GM12878 (cell line): ENCODE data around the gene ZNF280D. TPM values are rescaled to one million over a fixed set of nuclear protein-coding genes. Genes with fewer than 3 reads are reported as not detected.

ENCODE experiments used
- ATAC-seq: fragments of 200-7000 bp; cut with Tn5 transposase; 3 replicates; pipeline ENCODE4 v1.9.1; 2020; ENCODE audit warnings: mild to moderate bottlenecking, moderate library complexity
- BruUV-seq: library from RNA; stranded (reverse); fragments of 400-500 nt; replicated peaks from 2 replicates; lab custom pipeline; 2021; lab: Mats Ljungman, UMichigan
- CTCF ChIA-PET: fragments of 300-600 bp; sonication (Branson Sonifier 250); formaldehyde crosslinking; extraction: SDS; loops from one replicate; lab custom pipeline; 2021; ENCODE audit warnings: inconsistent platforms; lab: Yijun Ruan, JAX
- POLR2A ChIA-PET: fragments of 350-600 bp; formaldehyde crosslinking; extraction: SDS; loops from one replicate; lab custom pipeline; 2021; ENCODE audit warnings: inconsistent platforms; lab: Charles Lee
- RAD21 ChIA-PET: fragments of 300-600 bp; sonication (Branson Sonifier 250); formaldehyde crosslinking; loops from one replicate; lab custom pipeline; 2023; ENCODE audit warnings: antibody characterized with exemption; ENCODE audit not compliant: unreplicated experiment; lab: Charles Lee
- SMC1A ChIA-PET: fragments of 300-600 bp; sonication (Branson Sonifier 250); formaldehyde crosslinking; loops from one replicate; lab custom pipeline; 2023; ENCODE audit not compliant: unreplicated experiment, uncharacterized antibody; lab: Charles Lee
- DNase-seq: peaks from one replicate; pipeline ENCODE4 v3.0.0-alpha.2; 2011; ENCODE audit warnings: low read depth, low spot score
- FAIRE-seq: peaks from 3 replicates; lab custom pipeline; 2011; peaks lifted over from hg19 to GRCh38; lab: Jason Lieb, UNC
- H2AFZ ChIP-seq: 2 replicates; pipeline ENCODE4 v1.6.0; 2011; ENCODE audit warnings: low read depth, low read length, control low read depth; ENCODE audit not compliant: control insufficient read depth
- H3K27ac ChIP-seq: 2 replicates; pipeline ENCODE4 v1.5.1; 2011; ENCODE audit warnings: control low read depth; ENCODE audit not compliant: control insufficient read depth, insufficient read depth
- H3K27me3 ChIP-seq, 2 experiments: replicated peaks in 1 of 2; 2 replicates each; pipeline versions ENCODE4 v1.6.0 to v1.6.1; 2011; ENCODE audit warnings: low read length in 1 of 2; ENCODE audit not compliant: control insufficient read depth in 2 of 2, insufficient read depth in 2 of 2
- H3K36me3 ChIP-seq, 2 experiments: 2 replicates each; pipeline ENCODE4 v1.5.1; 2011; ENCODE audit warnings: low read length in 1 of 2; ENCODE audit not compliant: control insufficient read depth in 2 of 2, insufficient read depth in 2 of 2
- H3K4me1 ChIP-seq: 2 replicates; pipeline ENCODE4 v1.6.1; 2011; ENCODE audit warnings: mild to moderate bottlenecking, low read length, moderate library complexity, mixed read lengths; ENCODE audit not compliant: control insufficient read depth, insufficient read depth
- H3K4me2 ChIP-seq: 2 replicates; pipeline ENCODE4 v1.6.0; 2011; ENCODE audit warnings: control low read depth; ENCODE audit not compliant: control insufficient read depth, insufficient read depth
- H3K4me3 ChIP-seq: fragments of 200-600 bp; sonication (generic); 2 replicates; pipeline ENCODE4 v1.5.1; 2016
- H3K79me2 ChIP-seq: 2 replicates; pipeline ENCODE4 v1.6.0; 2011; ENCODE audit warnings: low read length; ENCODE audit not compliant: control insufficient read depth, insufficient read depth
- H3K9ac ChIP-seq: 2 replicates; pipeline ENCODE4 v1.8.0; 2011; ENCODE audit warnings: low read length, control low read depth, mixed read lengths; ENCODE audit not compliant: control insufficient read depth, insufficient read depth
- H3K9me3 ChIP-seq: replicated peaks from 3 replicates; pipeline ENCODE4 v1.5.1; 2011; ENCODE audit warnings: mild to moderate bottlenecking, low read length; ENCODE audit not compliant: control insufficient read depth, insufficient read depth
- H4K20me1 ChIP-seq: 2 replicates; pipeline ENCODE4 v1.6.0; 2011; ENCODE audit not compliant: control insufficient read depth, insufficient read depth
- CHD1 ChIP-seq: IDR thresholded peaks from 2 replicates; pipeline ENCODE4 v1.6.1; 2012; ENCODE audit warnings: low read depth, low read length, improper control_type of control experiment
- MTA2 ChIP-seq: fragments of 450-650 bp; IDR thresholded peaks from 2 replicates; pipeline ENCODE4 v1.6.1; 2016; ENCODE audit warnings: low read depth, mild to moderate bottlenecking, moderate library complexity
- NFYA ChIP-seq: IDR thresholded peaks from 2 replicates; pipeline ENCODE4 v1.6.1; 2011; ENCODE audit warnings: low read depth, mild to moderate bottlenecking, low read length, improper control_type of control experiment, borderline replicate concordance
- PML ChIP-seq: IDR thresholded peaks from 2 replicates; pipeline ENCODE4 v1.6.1; 2012; ENCODE audit warnings: low read length, inconsistent platforms
- WGBS: methylation state at CpG from one replicate; pipeline ENCODE4 v1.1.6; 2016; ENCODE audit warnings: low lambda C conversion rate; ENCODE audit not compliant: insufficient replicate concordance, insufficient coverage; ENCODE audit errors: missing lambda C conversion rate; 5-methylcytosine and 5-hydroxymethylcytosine counted together
- in situ Hi-C: fragments of 300-500 bp; cut with MboI; formaldehyde crosslinking; loops from 9 replicates; pipeline ENCODE4 v1.14.3; 2018; ENCODE audit warnings: mixed read lengths
- intact Hi-C: fragments of 100-400 bp; cut with micrococcal nuclease; formaldehyde crosslinking; loops from one replicate; pipeline ENCODE4 v1.14.2; 2022; ENCODE audit not compliant: unreplicated experiment
- polyA plus RNA-seq, 11 experiments: library from polyadenylated mRNA; depleted of rRNA in 4 of 11; unstranded in 6 of 11; stranded (reverse) in 5 of 11; fragments of >200 nt; fragmentation: Nextera tagmentation in 4 of 11; fragmentation: Illumina TruSeq in 1 of 11; extraction: Ambion mirVana in 4 of 11; extraction: Trizol in 1 of 11; gene quantifications; 1 replicate in 1 of 11; 2 replicates in 10 of 11; pipeline versions ENCODE4 v1.2.1 to v1.2.3, GENCODE V29; 2011 to 2016; ENCODE audit warnings: inconsistent platforms in 2 of 11, missing spikeins in 2 of 11, low read depth in 1 of 11
- total RNA-seq, 4 experiments: library from RNA; depleted of rRNA in 3 of 4; stranded (reverse); fragments of >200 nt in 3 of 4; fragmentation: Illumina TruSeq in 1 of 4; extraction: Trizol in 1 of 4; gene quantifications; 2 replicates each; pipeline versions ENCODE4 v1.2.1 to v1.2.3, GENCODE V29; 2013 to 2021
- TF ChIP-seq, protein P1 (sequence below): fragments of 450-650 bp; IDR thresholded peaks from 2 replicates; pipeline ENCODE4 v1.6.1; 2016; ENCODE audit warnings: mild to moderate bottlenecking
- TF ChIP-seq, protein P2 (sequence below): fragments of 450-650 bp; IDR thresholded peaks from 2 replicates; pipeline ENCODE4 v1.6.1; 2016; ENCODE audit warnings: mild to moderate bottlenecking

Gene ZNF280D
- total and polyA plus RNA-seq, 10 of the 15 experiments (the other 5 are each of a cell fraction or from before 2014, with no cell fraction given) = 5.6 to 18.6 (median 8.6) TPM

DNA sequence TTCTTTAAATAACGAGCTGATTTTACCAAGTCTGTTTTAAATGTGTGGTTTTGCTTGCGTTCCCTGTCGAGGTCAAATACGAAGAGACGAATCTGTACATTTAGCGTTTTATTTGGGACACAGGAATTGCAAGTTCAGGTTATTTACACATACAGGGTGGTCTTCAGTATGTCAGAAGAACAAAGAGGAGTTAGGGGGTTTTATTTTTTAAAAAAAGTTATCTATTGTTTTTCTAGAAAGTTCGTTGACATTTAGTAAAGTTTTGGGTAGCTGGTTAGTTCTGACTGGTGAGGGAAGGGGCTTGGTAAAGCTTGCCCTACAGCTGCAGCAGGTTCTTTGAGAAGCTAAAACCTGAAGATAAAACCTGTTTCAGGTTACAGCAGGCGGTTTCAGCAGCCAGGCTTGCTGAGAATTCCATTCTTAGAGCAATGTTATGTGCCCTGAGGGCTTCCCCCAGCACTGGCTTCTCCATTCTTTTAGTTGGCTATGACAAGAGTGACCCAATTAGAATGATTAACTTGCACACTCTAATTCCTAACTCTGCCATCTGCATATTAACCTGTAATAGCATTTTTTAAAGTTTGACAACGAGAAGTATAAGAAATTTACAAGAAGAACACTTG lies 815 bp upstream of the ZNF280D start:
- ATAC-seq (no peak), FAIRE-seq (no peak), DNase-seq (no peak)
- peaks cover 6% of the 10 kb centered on the region for H3K4me1 ChIP-seq
- H3K27ac ChIP-seq = no peak overlapping the region
- no peak overlapping the region for H2AFZ ChIP-seq
- WGBS = 90% methylated on average over 9 of the region's 9 CpGs
- ChIA-PET CTCF (no interaction called here), RAD21 (no interaction called here), POLR2A (no interaction called here), SMC1A (no interaction called here)
- no peak overlapping the region for H3K4me2 ChIP-seq
- H3K4me3 ChIP-seq = peak overlapping the region; percentile 79; the same call in 1 of the 2 replicates
- in situ Hi-C loops = no loop called here
- H3K36me3 ChIP-seq = no peaks in the 10 kb centered on the region
- TF ChIP-seq, protein P1, sequence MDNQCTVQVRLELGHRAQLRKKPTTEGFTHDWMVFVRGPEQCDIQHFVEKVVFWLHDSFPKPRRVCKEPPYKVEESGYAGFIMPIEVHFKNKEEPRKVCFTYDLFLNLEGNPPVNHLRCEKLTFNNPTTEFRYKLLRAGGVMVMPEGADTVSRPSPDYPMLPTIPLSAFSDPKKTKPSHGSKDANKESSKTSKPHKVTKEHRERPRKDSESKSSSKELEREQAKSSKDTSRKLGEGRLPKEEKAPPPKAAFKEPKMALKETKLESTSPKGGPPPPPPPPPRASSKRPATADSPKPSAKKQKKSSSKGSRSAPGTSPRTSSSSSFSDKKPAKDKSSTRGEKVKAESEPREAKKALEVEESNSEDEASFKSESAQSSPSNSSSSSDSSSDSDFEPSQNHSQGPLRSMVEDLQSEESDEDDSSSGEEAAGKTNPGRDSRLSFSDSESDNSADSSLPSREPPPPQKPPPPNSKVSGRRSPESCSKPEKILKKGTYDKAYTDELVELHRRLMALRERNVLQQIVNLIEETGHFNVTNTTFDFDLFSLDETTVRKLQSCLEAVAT = 0 out of 2 replicates have a peak, but pooled peaks have one; percentile 2
- TF ChIP-seq PML = no peak
- TF ChIP-seq MTA2 = no peak
- intact Hi-C loops = no loop called here
- no TSS peak for BruUV-seq
- 0 out of 4 replicates have a peak, but pooled peaks cover 0 to 1% of the 10 kb centered on the region in 2 experiments for H3K27me3 ChIP-seq
- H3K9ac ChIP-seq = no peak overlapping the region
- no peaks in the 10 kb centered on the region; the same call in 2 of the 3 replicates for H3K9me3 ChIP-seq
- H3K79me2 ChIP-seq = peaks cover 28% of the 10 kb centered on the region
- no peaks in the 10 kb centered on the region for H4K20me1 ChIP-seq

DNA sequence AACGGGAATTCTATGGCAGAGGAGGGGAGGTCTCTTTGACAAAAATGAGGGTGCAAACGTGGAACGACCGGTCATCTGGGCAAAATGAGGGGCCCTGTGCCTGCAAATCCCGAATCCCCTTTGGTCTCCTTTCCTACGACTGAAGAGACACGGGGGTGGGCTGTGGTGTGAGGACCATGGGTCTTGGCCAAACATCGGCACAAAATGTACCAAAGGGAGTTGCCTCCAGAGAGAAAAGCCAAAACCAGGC lies 498 bp downstream of the ZNF280D start:
- H3K27ac ChIP-seq = peak overlapping the region; percentile 62
- FAIRE-seq = no peak
- 2% methylated on average over 8 of the region's 8 CpGs for WGBS
- H3K79me2 ChIP-seq = peaks cover 32% of the 10 kb centered on the region
- no peak for ATAC-seq
- in situ Hi-C loops (no loop called here), intact Hi-C loops (no loop called here)
- peak overlapping the region; percentile 96 for H3K4me2 ChIP-seq
- H2AFZ ChIP-seq = peak overlapping the region; percentile 90
- H3K9me3 ChIP-seq = no peaks in the 10 kb centered on the region; the same call in 2 of the 3 replicates
- BruUV-seq = no TSS peak
- no peak for DNase-seq
- SMC1A ChIA-PET = interaction anchor here (1.0 kb wide), 1 partner anchor 69 kb away, joined by 3 read pairs; no protein-coding TSS in a partner anchor
- H3K27me3 ChIP-seq = no peaks in the 10 kb centered on the region
- peaks cover 6% of the 10 kb centered on the region for H3K4me1 ChIP-seq
- H4K20me1 ChIP-seq = no peaks in the 10 kb centered on the region
- no peaks in the 10 kb centered on the region for H3K36me3 ChIP-seq
- peak overlapping the region; percentile 95 for H3K9ac ChIP-seq
- CTCF ChIA-PET = interaction anchor here (1.2 kb wide), 1 partner anchor 46 kb away, joined by 3 read pairs; no protein-coding TSS in a partner anchor
- RAD21 ChIA-PET = no interaction called here
- peak; percentile 43; the same call in 1 of the 2 replicates for TF ChIP-seq CHD1
- TF ChIP-seq, protein P2, sequence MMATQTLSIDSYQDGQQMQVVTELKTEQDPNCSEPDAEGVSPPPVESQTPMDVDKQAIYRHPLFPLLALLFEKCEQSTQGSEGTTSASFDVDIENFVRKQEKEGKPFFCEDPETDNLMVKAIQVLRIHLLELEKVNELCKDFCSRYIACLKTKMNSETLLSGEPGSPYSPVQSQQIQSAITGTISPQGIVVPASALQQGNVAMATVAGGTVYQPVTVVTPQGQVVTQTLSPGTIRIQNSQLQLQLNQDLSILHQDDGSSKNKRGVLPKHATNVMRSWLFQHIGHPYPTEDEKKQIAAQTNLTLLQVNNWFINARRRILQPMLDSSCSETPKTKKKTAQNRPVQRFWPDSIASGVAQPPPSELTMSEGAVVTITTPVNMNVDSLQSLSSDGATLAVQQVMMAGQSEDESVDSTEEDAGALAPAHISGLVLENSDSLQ = peak; percentile 16; the same call in 1 of the 2 replicates
- no peak for TF ChIP-seq NFYA
- H3K4me3 ChIP-seq = peak overlapping the region; percentile 79
- POLR2A ChIA-PET = no interaction called here
